Tibial artery (tissue), 4 donors: ENCODE measurements around the gene BEND7.
"Not testable (repeated sequence)": the region's sequence is repeated elsewhere in the genome, so short reads cannot be mapped to it uniquely, and the experiment has no call there.

ENCODE experiments used
- DNase-seq, 2 donors: peaks; one replicate each; pipeline ENCODE4 v3.0.0-alpha.2; 2019
- H3K27ac ChIP-seq, 2 donors: fragments of 200-600 bp; sonication (generic) in 1 of 2; 1 replicate in 1 of 2; 2 replicates in 1 of 2; pipeline ENCODE4 v1.5.1; 2018 to 2019; ENCODE audit warnings: mild to moderate bottlenecking in 1 of 2
- H3K27me3 ChIP-seq, 2 donors: fragments of 200-600 bp; sonication (generic) in 1 of 2; one replicate each; pipeline versions ENCODE4 v1.5.1 to v1.6.0; 2016 to 2019
- H3K36me3 ChIP-seq, 3 donors: fragments of 200-600 bp; sonication (generic) in 2 of 3; one replicate each; pipeline ENCODE4 v1.5.1; 2016 to 2019; ENCODE audit warnings: mild to moderate bottlenecking in 2 of 3
- H3K4me1 ChIP-seq, 4 donors: fragments of 200-600 bp; sonication (generic) in 2 of 4; 1 replicate in 3 of 4; 2 replicates in 1 of 4; pipeline ENCODE4 v1.5.1; 2016 to 2019
- H3K4me3 ChIP-seq, 2 donors: fragments of 200-600 bp; sonication (generic) in 1 of 2; 1 replicate in 1 of 2; 2 replicates in 1 of 2; pipeline ENCODE4 v1.5.1; 2018 to 2019; ENCODE audit warnings: mild to moderate bottlenecking in 2 of 2
- H3K9me3 ChIP-seq, 3 donors: fragments of 200-600 bp; sonication (generic) in 1 of 3; one replicate each; pipeline ENCODE4 v1.5.1; 2016 to 2019
- intact Hi-C: fragments of 100-400 bp; cut with DNase I; formaldehyde crosslinking; loops from one replicate; pipeline ENCODE4 v1.15.0; 2023; ENCODE audit warnings: low total_unique reads
- TF ChIP-seq, protein P1 (sequence below), 2 experiments: fragments of 200-600 bp in 1 of 2; fragments of 450-650 bp in 1 of 2; IDR thresholded peaks; one replicate each; pipeline ENCODE4 v1.5.1; 2017 to 2019; ENCODE audit warnings: antibody characterized with exemption in 2 of 2, mild to moderate bottlenecking in 1 of 2, moderate library complexity in 1 of 2

The BEND7 gene

GRCh38 chr10:13412894-13413293, 115.9 kb downstream of the BEND7 start:
- no peaks in the 10 kb centered on the region for H3K4me1 ChIP-seq
- no peak for DNase-seq
- TF ChIP-seq, protein P1, sequence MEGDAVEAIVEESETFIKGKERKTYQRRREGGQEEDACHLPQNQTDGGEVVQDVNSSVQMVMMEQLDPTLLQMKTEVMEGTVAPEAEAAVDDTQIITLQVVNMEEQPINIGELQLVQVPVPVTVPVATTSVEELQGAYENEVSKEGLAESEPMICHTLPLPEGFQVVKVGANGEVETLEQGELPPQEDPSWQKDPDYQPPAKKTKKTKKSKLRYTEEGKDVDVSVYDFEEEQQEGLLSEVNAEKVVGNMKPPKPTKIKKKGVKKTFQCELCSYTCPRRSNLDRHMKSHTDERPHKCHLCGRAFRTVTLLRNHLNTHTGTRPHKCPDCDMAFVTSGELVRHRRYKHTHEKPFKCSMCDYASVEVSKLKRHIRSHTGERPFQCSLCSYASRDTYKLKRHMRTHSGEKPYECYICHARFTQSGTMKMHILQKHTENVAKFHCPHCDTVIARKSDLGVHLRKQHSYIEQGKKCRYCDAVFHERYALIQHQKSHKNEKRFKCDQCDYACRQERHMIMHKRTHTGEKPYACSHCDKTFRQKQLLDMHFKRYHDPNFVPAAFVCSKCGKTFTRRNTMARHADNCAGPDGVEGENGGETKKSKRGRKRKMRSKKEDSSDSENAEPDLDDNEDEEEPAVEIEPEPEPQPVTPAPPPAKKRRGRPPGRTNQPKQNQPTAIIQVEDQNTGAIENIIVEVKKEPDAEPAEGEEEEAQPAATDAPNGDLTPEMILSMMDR (IDR thresholded peaks at IDR 0.05), result no peak

GRCh38 chr10:13404791-13405190, 124.0 kb downstream of the BEND7 start:
- TF ChIP-seq, protein P1 (IDR thresholded peaks at IDR 0.05), result no peak
- intact Hi-C loops, result no loop called here
- Histone ChIP-seq H3K27ac (no peak overlapping the region), H3K27me3 (no peaks in the 10 kb centered on the region), H3K4me1 (no peaks in the 10 kb centered on the region), H3K9me3 (no peaks in the 10 kb centered on the region), H3K4me3 (no peak overlapping the region), H3K36me3 (no peaks in the 10 kb centered on the region)
- DNase-seq, result no peak

More at GRCh38 chr10:13412894-13413293, 115.9 kb downstream of the BEND7 start:
- H3K4me3 ChIP-seq, result no peak overlapping the region
- H3K27me3 ChIP-seq, result peaks cover 0 to 3% of the 10 kb centered on the region in 2 donors
- no peak overlapping the region for H3K27ac ChIP-seq
- H3K9me3 ChIP-seq, result peaks cover 0 to 9% (median 8%) of the 10 kb centered on the region in 3 donors
- intact Hi-C loops, result no loop called here
- H3K36me3 ChIP-seq, result no peaks in the 10 kb centered on the region

DNA sequence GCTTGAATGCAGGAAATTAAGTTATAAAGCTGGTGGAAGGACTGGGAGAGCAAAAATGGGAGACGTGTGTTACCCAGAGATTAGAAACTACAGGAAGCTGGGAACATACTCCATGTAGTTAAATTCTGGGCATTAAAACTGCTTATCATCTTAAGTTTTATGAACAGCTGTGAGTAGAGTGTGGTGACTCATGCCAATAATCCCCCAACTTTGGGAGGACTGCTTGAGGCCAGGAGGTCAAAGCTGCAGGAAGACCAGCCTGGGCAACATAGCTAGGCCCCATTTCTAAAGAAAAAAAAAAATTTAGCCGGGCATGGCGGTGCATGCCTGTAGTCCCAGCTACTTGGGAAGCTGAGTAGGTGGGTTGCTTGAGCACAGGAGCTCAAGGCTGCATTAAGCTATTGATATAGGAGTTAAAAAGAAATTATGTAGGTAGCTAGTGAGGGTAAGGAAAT, 124.5 kb downstream of the BEND7 start:
- Histone ChIP-seq H3K36me3 (no peaks in the 10 kb centered on the region), H3K4me1 (no peaks in the 10 kb centered on the region), H3K4me3 (no peak overlapping the region), H3K9me3 (no peaks in the 10 kb centered on the region), H3K27ac (no peak overlapping the region), H3K27me3 (no peaks in the 10 kb centered on the region)
- TF ChIP-seq, protein P1 (IDR thresholded peaks at IDR 0.05), result no peak
- intact Hi-C loops, result no loop called here
- no peak for DNase-seq

- H3K36me3 ChIP-seq, H3K4me3 ChIP-seq, intact Hi-C loops, H3K27ac ChIP-seq, H3K27me3 ChIP-seq, H3K4me1 ChIP-seq, H3K9me3 ChIP-seq, DNase-seq: not testable (repeated sequence)
Measured at GRCh38 chr10:13403426-13403825, 125.4 kb downstream of the BEND7 start.

- no peak overlapping the region for H3K4me3 ChIP-seq
- DNase-seq, result no peak
- no peaks in the 10 kb centered on the region for H3K4me1 ChIP-seq
- peaks cover 0 to 3% (median 0%) of the 10 kb centered on the region in 3 donors for H3K9me3 ChIP-seq
- no peaks in the 10 kb centered on the region for H3K27me3 ChIP-seq
- TF ChIP-seq, protein P1 (IDR thresholded peaks at IDR 0.05), result no peak
- intact Hi-C loops, result no loop called here
- H3K27ac ChIP-seq, result no peak overlapping the region
- no peaks in the 10 kb centered on the region for H3K36me3 ChIP-seq
Measured at GRCh38 chr10:13402021-13402420, 126.8 kb downstream of the BEND7 start.

DNA sequence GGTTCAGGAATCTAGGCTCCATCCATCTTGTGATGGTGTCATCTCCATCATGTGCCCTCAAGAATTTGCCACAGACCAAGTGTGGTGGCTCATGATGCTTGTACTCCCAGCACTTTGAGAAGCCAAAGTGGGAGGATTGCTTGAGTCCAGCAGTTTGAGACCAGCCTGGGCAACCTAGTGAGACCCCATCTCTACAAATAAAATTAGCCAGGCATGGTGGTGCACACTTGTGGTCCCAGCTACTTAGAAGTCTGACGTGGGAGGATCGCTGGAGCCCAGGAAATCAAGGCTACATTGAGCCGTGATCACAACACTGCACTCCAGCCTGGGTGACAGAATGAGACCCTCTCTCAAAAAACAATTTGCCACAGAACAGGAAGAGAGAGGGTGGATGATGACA, 127.7 kb downstream of the BEND7 start:
- TF ChIP-seq, protein P1 (IDR thresholded peaks at IDR 0.05), result no peak
- H3K27ac ChIP-seq, result no peak overlapping the region
- H3K4me3 ChIP-seq, result no peak overlapping the region
- DNase-seq, result no peak
- H3K4me1 ChIP-seq, result no peaks in the 10 kb centered on the region
- H3K36me3 ChIP-seq, result no peaks in the 10 kb centered on the region
- no peaks in the 10 kb centered on the region for H3K27me3 ChIP-seq
- H3K9me3 ChIP-seq, result peaks cover 0 to 4% (median 0%) of the 10 kb centered on the region in 3 donors
- intact Hi-C loops, result no loop called here
